ENCODE measurements around the gene INSRR. TPM values are rescaled to one million over a fixed set of nuclear protein-coding genes. Genes with fewer than 3 reads are reported as not detected.

The INSRR gene
- 0.05 to 0.11 TPM in 2 of 3 replicates, not detected in the other for total RNA-seq (2021)
- percentile 7 among the genes with signal in this experiment for Bru-seq, nascent RNA
- long read RNA-seq, experiment 1 = 0 reads
- long read RNA-seq, experiment 2, partial matches to known transcripts = 1 of 1 reads
- long read RNA-seq, experiment 2, other reads (novel, unspliced or antisense) = 0 of 1 reads
- long read RNA-seq, experiment 3 = 0 reads

GRCh38 chr1:156858959-156859522 is at the start of gene INSRR:
Gene INSRR, minus strand, starts transcription at chr1:156859117. Its CDS starts 496 bp downstream, at chr1:156858621.
- Mint-ChIP-seq H3K4me1 (peaks cover 10% of the 10 kb centered on the region), H3K27me3 (ENCODE audit: low read depth) (peaks cover 90% of the 10 kb centered on the region), H3K4me3 (peak within 1 kb of the TSS; percentile 89), H3K27ac (no peak within 1 kb of the TSS), H3K36me3 (no peaks in the 10 kb centered on the region), H3K9me3 (no peaks in the 10 kb centered on the region)
- no peak for TF ChIP-seq CREB1 (CRISPR knock-in tag; IDR thresholded peaks at IDR 0.05)
- TF ChIP-seq GTF2I (CRISPR knock-in tag; conservative IDR thresholded peaks at IDR 0.05) = peak; percentile 61; the same call in 1 of the 2 replicates
- ChIA-PET POLR2A (interaction anchor here (1.0 to 1.9 kb wide), 3 partner anchors 9 to 170 kb away, joined by 3 to 5 read pairs (median 4); no protein-coding TSS in a partner anchor), CTCF (interaction anchor here (0.7 to 9.9 kb wide), 45 partner anchors 10 to 239 kb away, joined by 3 to 211 read pairs (median 9); partner anchors contain the start of genes CRABP2, ISG20L2, LRRC71 and METTL25B)
- ATAC-seq = peak; percentile 7
- no peak for DNase-seq (ENCODE audit: low spot score)

GRCh38 chr1:156908541-156908940 is 49.6 kb upstream of the INSRR start:
- no peak for TF ChIP-seq ZNF281 (CRISPR knock-in tag; IDR thresholded peaks at IDR 0.05)
- no peak for TF ChIP-seq FOXP4 (CRISPR knock-in tag; IDR thresholded peaks at IDR 0.05)
- TF ChIP-seq FOXK1 (CRISPR knock-in tag; IDR thresholded peaks at IDR 0.05) = no peak
- TF ChIP-seq ZBTB43 (CRISPR knock-in tag; IDR thresholded peaks at IDR 0.05) = no peak
- no peak for TF ChIP-seq STAT6 (CRISPR knock-in tag; conservative IDR thresholded peaks at IDR 0.05; ENCODE audit: low read depth)
- TF ChIP-seq ZBTB21 (CRISPR knock-in tag; IDR thresholded peaks at IDR 0.05; ENCODE audit: borderline replicate concordance) = no peak
- no peak for TF ChIP-seq PRRX2 (CRISPR knock-in tag; IDR thresholded peaks at IDR 0.05)
- no peak for TF ChIP-seq ETV6 (CRISPR knock-in tag; IDR thresholded peaks at IDR 0.05)
- no peak for TF ChIP-seq JUN (CRISPR knock-in tag; IDR thresholded peaks at IDR 0.05)
- no peak for TF ChIP-seq PREB (CRISPR knock-in tag; IDR thresholded peaks at IDR 0.05; ENCODE audit: borderline replicate concordance)
- no peak for TF ChIP-seq SMAD3 (CRISPR knock-in tag; IDR thresholded peaks at IDR 0.05; ENCODE audit: borderline replicate concordance)
- Mint-ChIP-seq H3K27me3 (ENCODE audit: low read depth) (peaks cover 13% of the 10 kb centered on the region), H3K36me3 (no peaks in the 10 kb centered on the region), H3K9me3 (no peaks in the 10 kb centered on the region), H3K4me1 (peaks cover 11% of the 10 kb centered on the region), H3K4me3 (no peak overlapping the region), H3K27ac (no peak overlapping the region)
- ChIA-PET CTCF (interaction anchor here (0.6 kb wide), 1 partner anchor 9 kb away, joined by 3 read pairs; no protein-coding TSS in a partner anchor), POLR2A (no interaction called here)
- ATAC-seq (no peak), DNase-seq (ENCODE audit: low spot score) (no peak)
